SK-N-SH (cell line): ENCODE measurements around the gene CCDC69. TPM values are rescaled to one million over a fixed set of nuclear protein-coding genes. Genes with fewer than 3 reads are reported as not detected.

ENCODE experiments used
- CTCF ChIA-PET: fragments of 300-600, 350-600 bp; formaldehyde crosslinking; extraction: SDS; loops from one replicate; lab custom pipeline; 2021; lab: Yijun Ruan, JAX
- POLR2A ChIA-PET: fragments of 350-600 bp; sonication (Branson Sonifier 250); formaldehyde crosslinking; extraction: SDS; loops from one replicate; lab custom pipeline; 2020; ENCODE audit warnings: antibody characterized with exemption, inconsistent platforms; lab: Yijun Ruan, JAX
- DNase-seq: peaks from one replicate; pipeline ENCODE4 v3.0.0; 2012
- H2AFZ ChIP-seq: fragments of 200-600 bp; sonication (generic); 2 replicates; pipeline ENCODE4 v1.8.1; 2016; ENCODE audit warnings: antibody characterized with exemption, mild to moderate bottlenecking, low read depth
- H3F3A ChIP-seq: fragments of 200-600 bp; sonication (generic); replicated peaks from 2 replicates; pipeline ENCODE3; 2016; ENCODE audit warnings: antibody characterized with exemption, mild to moderate bottlenecking; ENCODE audit not compliant: insufficient read depth
- H3K27ac ChIP-seq, 2 experiments: fragments of 200-500 bp in 1 of 2; fragments of 200-600 bp in 1 of 2; sonication (Bioruptor generic) in 1 of 2; sonication (generic), shearing (Covaris generic) in 1 of 2; 2 replicates each; pipeline versions ENCODE4 v1.5.1 to v1.6.1; 2014 to 2016; ENCODE audit warnings: low read depth in 2 of 2, inconsistent platforms in 1 of 2, low read length in 1 of 2, mild to moderate bottlenecking in 1 of 2, mixed read lengths in 1 of 2
- H3K27me3 ChIP-seq: fragments of 200-600 bp; sonication (generic), shearing (Covaris generic); 2 replicates; pipeline ENCODE4 v1.6.1; 2016; ENCODE audit warnings: mixed run types; ENCODE audit not compliant: insufficient read depth
- H3K36me3 ChIP-seq, 2 experiments: fragments of 200-500 bp in 1 of 2; fragments of 200-600 bp in 1 of 2; sonication (Bioruptor generic) in 1 of 2; sonication (generic) in 1 of 2; replicated peaks in 1 of 2; 2 replicates each; pipeline versions ENCODE3 to v1.5.1; 2014 to 2016; ENCODE audit warnings: low read length in 1 of 2, mild to moderate bottlenecking in 1 of 2; ENCODE audit not compliant: insufficient read depth in 2 of 2, control insufficient read depth in 1 of 2
- H3K4me1 ChIP-seq, 2 experiments: fragments of 200-500 bp in 1 of 2; fragments of 200-600 bp in 1 of 2; sonication (Bioruptor generic) in 1 of 2; sonication (generic), shearing (Covaris generic) in 1 of 2; 2 replicates each; pipeline versions ENCODE4 v1.5.1 to v1.6.1; 2014 to 2016; ENCODE audit warnings: low read depth in 1 of 2, low read length in 1 of 2, mixed run types in 1 of 2; ENCODE audit not compliant: insufficient read depth in 2 of 2, control insufficient read depth in 1 of 2
- H3K4me2 ChIP-seq: fragments of 200-600 bp; sonication (generic), shearing (Covaris generic); 2 replicates; pipeline ENCODE4 v1.6.1; 2017; ENCODE audit warnings: mixed run types
- H3K4me3 ChIP-seq, 2 experiments: fragments of 200-500 bp in 1 of 2; fragments of 200-600 bp in 1 of 2; sonication (Bioruptor generic) in 1 of 2; sonication (generic), shearing (Covaris generic) in 1 of 2; 2 replicates each; pipeline versions ENCODE4 v1.5.1 to v1.8.1; 2014 to 2016; ENCODE audit warnings: low read depth in 2 of 2, inconsistent platforms in 1 of 2, low read length in 1 of 2, mild to moderate bottlenecking in 1 of 2, mixed read lengths in 1 of 2, moderate library complexity in 1 of 2
- H3K79me2 ChIP-seq: fragments of 200-600 bp; sonication (generic); 2 replicates; pipeline ENCODE4 v1.8.1; 2017; ENCODE audit warnings: mild to moderate bottlenecking; ENCODE audit not compliant: insufficient read depth
- H3K9ac ChIP-seq: fragments of 200-600 bp; sonication (generic); 2 replicates; pipeline ENCODE4 v1.6.1; 2017; ENCODE audit warnings: mixed run types
- H3K9me2 ChIP-seq: fragments of 200-600 bp; sonication (generic); 2 replicates; pipeline ENCODE4 v1.6.1; 2017; ENCODE audit warnings: mixed run types
- H3K9me3 ChIP-seq: fragments of 200-600 bp; sonication (generic); 2 replicates; pipeline ENCODE4 v1.6.1; 2017; ENCODE audit warnings: mixed run types, mild to moderate bottlenecking, moderate library complexity
- H4K20me1 ChIP-seq: fragments of 200-600 bp; sonication (generic); 2 replicates; pipeline ENCODE4 v1.6.1; 2017; ENCODE audit warnings: mild to moderate bottlenecking, mixed run types; ENCODE audit not compliant: insufficient read depth
- CHD2 ChIP-seq: fragments of 150-350 bp; IDR thresholded peaks from 2 replicates; pipeline ENCODE4 v1.6.1; 2018; ENCODE audit warnings: low read length; ENCODE audit not compliant: partially characterized antibody
- CTCF ChIP-seq: fragments of 200-600 bp; sonication (generic); IDR thresholded peaks from 2 replicates; pipeline ENCODE4 v1.6.1; 2017; ENCODE audit warnings: antibody characterized with exemption, mild to moderate bottlenecking, moderate library complexity
- ELF1 ChIP-seq: IDR thresholded peaks from 2 replicates; pipeline ENCODE4 v1.4.0; 2012
- EP300 ChIP-seq, 2 experiments: IDR thresholded peaks; 2 replicates each; pipeline versions ENCODE4 v1.4.0 to v1.6.1; 2012; ENCODE audit warnings: borderline replicate concordance in 1 of 2, low read depth in 1 of 2, low read length in 1 of 2
- FOXJ3 ChIP-seq: sonication (generic); formaldehyde crosslinking; IDR thresholded peaks from 2 replicates; pipeline ENCODE4 v1.5.1; 2020; ENCODE audit warnings: mild to moderate bottlenecking, missing genetic modification reagents
- GATA2 ChIP-seq: sonication (generic); formaldehyde crosslinking; IDR thresholded peaks from 2 replicates; pipeline ENCODE4 v1.5.0; 2020; ENCODE audit warnings: mild to moderate bottlenecking, missing genetic modification reagents
- JUND ChIP-seq: IDR thresholded peaks from 2 replicates; pipeline ENCODE4 v1.4.0; 2012
- MXI1 ChIP-seq: IDR thresholded peaks from 2 replicates; pipeline ENCODE4 v1.6.1; 2012; ENCODE audit warnings: mild to moderate bottlenecking, low read depth, low read length, improper control_type of control experiment
- NFIC ChIP-seq: IDR thresholded peaks from 2 replicates; pipeline ENCODE4 v1.4.0; 2012; ENCODE audit warnings: borderline replicate concordance
- NRF1 ChIP-seq: IDR thresholded peaks from 2 replicates; pipeline ENCODE4 v1.6.1; 2012; ENCODE audit warnings: low read depth, mild to moderate bottlenecking, low read length
- PBX3 ChIP-seq: IDR thresholded peaks from 2 replicates; pipeline ENCODE4; 2012
- POLR2AphosphoS5 ChIP-seq: IDR thresholded peaks from 2 replicates; pipeline ENCODE4 v1.6.1; 2012; ENCODE audit warnings: low read depth, low read length
- RAD21 ChIP-seq: IDR thresholded peaks from 2 replicates; pipeline ENCODE4 v1.6.1; 2012; ENCODE audit warnings: mild to moderate bottlenecking, low read length
- RCOR1 ChIP-seq: fragments of 150-350 bp; IDR thresholded peaks from 2 replicates; pipeline ENCODE4 v1.6.1; 2017; ENCODE audit warnings: antibody characterized with exemption, low read length
- RXRA ChIP-seq: IDR thresholded peaks from 2 replicates; pipeline ENCODE4 v1.4.0; 2012; ENCODE audit warnings: low read depth, mild to moderate bottlenecking, borderline replicate concordance
- SIN3A ChIP-seq: IDR thresholded peaks from 2 replicates; pipeline ENCODE4 v1.6.1; 2012; ENCODE audit warnings: low read depth, mild to moderate bottlenecking, low read length, moderate library complexity, borderline replicate concordance
- SMC3 ChIP-seq: IDR thresholded peaks from 2 replicates; pipeline ENCODE4 v1.6.1; 2012; ENCODE audit warnings: low read depth, low read length, improper control_type of control experiment
- TAF1 ChIP-seq: IDR thresholded peaks from 2 replicates; pipeline ENCODE4 v1.6.1; 2012; ENCODE audit warnings: low read depth, mild to moderate bottlenecking, low read length, moderate library complexity, borderline replicate concordance
- TEAD4 ChIP-seq: IDR thresholded peaks from 2 replicates; pipeline ENCODE4 v1.4.0; 2012; ENCODE audit warnings: mild to moderate bottlenecking, borderline replicate concordance; ENCODE audit not compliant: insufficient read depth
- WGBS: methylation state at CpG from one replicate; pipeline ENCODE4 v1.1.6; 2017; ENCODE audit warnings: low lambda C conversion rate; 5-methylcytosine and 5-hydroxymethylcytosine counted together
- polyA plus RNA-seq, 3 experiments: library from polyadenylated mRNA; depleted of rRNA; stranded (reverse); fragments of >200 nt; gene quantifications; 2 replicates each; pipeline ENCODE4 v1.2.3, GENCODE V29; 2012
- TF ChIP-seq, protein P1 (sequence below): fragments of 150-350 bp; IDR thresholded peaks from 2 replicates; pipeline ENCODE4 v1.6.1; 2016; ENCODE audit warnings: mild to moderate bottlenecking, low read depth, low read length

CCDC69 gene
- polyA plus RNA-seq, 1 of the 3 experiments (the other 2 are of a cell fraction): 0.38 TPM

- no peak for DNase-seq
These were observed 10.8 kb upstream of the CCDC69 start for GRCh38 chr5:151234476-151235238.

More at GRCh38 chr5:151234476-151235238, 10.8 kb upstream of the CCDC69 start:
- H3K4me3 ChIP-seq: no peak overlapping the region
- no peak for TF ChIP-seq TAF1
- no peak for TF ChIP-seq ELF1
- TF ChIP-seq SMC3: no peak
- no peak for TF ChIP-seq JUND
- TF ChIP-seq MXI1: no peak
- no peak for TF ChIP-seq CHD2
- TF ChIP-seq, protein P1, sequence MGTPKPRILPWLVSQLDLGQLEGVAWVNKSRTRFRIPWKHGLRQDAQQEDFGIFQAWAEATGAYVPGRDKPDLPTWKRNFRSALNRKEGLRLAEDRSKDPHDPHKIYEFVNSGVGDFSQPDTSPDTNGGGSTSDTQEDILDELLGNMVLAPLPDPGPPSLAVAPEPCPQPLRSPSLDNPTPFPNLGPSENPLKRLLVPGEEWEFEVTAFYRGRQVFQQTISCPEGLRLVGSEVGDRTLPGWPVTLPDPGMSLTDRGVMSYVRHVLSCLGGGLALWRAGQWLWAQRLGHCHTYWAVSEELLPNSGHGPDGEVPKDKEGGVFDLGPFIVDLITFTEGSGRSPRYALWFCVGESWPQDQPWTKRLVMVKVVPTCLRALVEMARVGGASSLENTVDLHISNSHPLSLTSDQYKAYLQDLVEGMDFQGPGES: no peak
- TF ChIP-seq RAD21: no peak
- TF ChIP-seq RXRA: no peak
- TF ChIP-seq EP300 (IDR thresholded peaks at IDR 0.05; ENCODE audit: borderline replicate concordance in 1 of 2, low read depth in 1 of 2, low read length in 1 of 2): no peak
- no peak for TF ChIP-seq RCOR1
- TF ChIP-seq POLR2AphosphoS5: no peak
- no peak for TF ChIP-seq TEAD4
- TF ChIP-seq NFIC: no peak
- no peak for TF ChIP-seq NRF1
- no peak for TF ChIP-seq SIN3A
- TF ChIP-seq GATA2 (CRISPR knock-in tag): no peak
- TF ChIP-seq CTCF: no peak
- TF ChIP-seq PBX3: no peak
- no peak for TF ChIP-seq FOXJ3
- WGBS: 67% methylated on average over 17 of the region's 17 CpGs
- H3K36me3 ChIP-seq: no peaks in the 10 kb centered on the region
- H3K4me1 ChIP-seq: no peaks in the 10 kb centered on the region
- H3K4me2 ChIP-seq: no peak overlapping the region
- no peak overlapping the region for H2AFZ ChIP-seq
- no peak overlapping the region for H3K9ac ChIP-seq
- no peaks in the 10 kb centered on the region for H4K20me1 ChIP-seq
- ChIA-PET POLR2A (no interaction called here), CTCF (interaction anchor here (1.5 kb wide), 2 partner anchors 67 to 183 kb away, joined by 3 read pairs; no protein-coding TSS in a partner anchor)
- H3K79me2 ChIP-seq: no peaks in the 10 kb centered on the region
- no peaks in the 10 kb centered on the region for H3K9me3 ChIP-seq
- H3K27ac ChIP-seq: no peak overlapping the region
- no peaks in the 10 kb centered on the region; the same call in 1 of the 2 replicates for H3K27me3 ChIP-seq
- H3F3A ChIP-seq: peaks cover 2% of the 10 kb centered on the region
- H3K9me2 ChIP-seq: no peaks in the 10 kb centered on the region
